NB4 (cell line): Measurements from ENCODE around the gene LLGL1.
A peak's percentile ranks its signal among the peaks of the same experiment; 100 is the strongest.
"Not testable (repeated sequence)": the region's sequence is repeated elsewhere in the genome, so short reads cannot be mapped to it uniquely, and the experiment has no call there.

ENCODE experiments used
- DNase-seq: peaks from one replicate; pipeline ENCODE4 v3.0.0; 2010; ENCODE audit warnings: low read depth
- H3K4me3 ChIP-seq: one replicate; pipeline ENCODE4 v1.5.1; 2011; ENCODE audit warnings: mild to moderate bottlenecking, low read depth, low read length, moderate library complexity
- CTCF ChIP-seq: IDR thresholded peaks from one replicate; pipeline ENCODE4 v1.5.1; 2012; ENCODE audit warnings: low read depth, low read length
- MAX ChIP-seq: IDR thresholded peaks from 2 replicates; pipeline ENCODE4 v1.6.1; 2011; ENCODE audit warnings: low read depth, low read length
- MYC ChIP-seq: IDR thresholded peaks from 2 replicates; pipeline ENCODE4 v1.6.1; 2011; ENCODE audit warnings: low read depth, low read length
- POLR2A ChIP-seq: IDR thresholded peaks from 2 replicates; pipeline ENCODE4 v1.6.1; 2011; ENCODE audit warnings: mild to moderate bottlenecking; ENCODE audit not compliant: insufficient read length; ENCODE audit errors: extremely low read depth

Gene LLGL1

GRCh38 chr17:18213666-18214270 is 11.7 kb upstream of the LLGL1 start:
- no peak for TF ChIP-seq POLR2A
- no peak for TF ChIP-seq CTCF
- TF ChIP-seq MAX = no peak
- TF ChIP-seq MYC = no peak
- no peak overlapping the region for H3K4me3 ChIP-seq
- no peak for DNase-seq

GRCh38 chr17:18216906-18217305 is 8.5 kb upstream of the LLGL1 start:
- not testable (repeated sequence) for H3K4me3 ChIP-seq, DNase-seq

- TF ChIP-seq MAX (no peak), CTCF (peak; percentile 99), MYC (no peak), POLR2A (no peak)
- H3K4me3 ChIP-seq = no peak overlapping the region
- peak; percentile 86 for DNase-seq
These were observed 7.9 kb upstream of the LLGL1 start for GRCh38 chr17:18217412-18218015.

- H3K4me3 ChIP-seq = no peak overlapping the region
- no peak for TF ChIP-seq POLR2A
- TF ChIP-seq MAX = no peak
- no peak for TF ChIP-seq MYC
- no peak for DNase-seq
These were observed 6.5 kb upstream of the LLGL1 start for GRCh38 chr17:18218756-18219415.

- DNase-seq = peak; percentile 41
- TF ChIP-seq POLR2A = no peak
- no peak for TF ChIP-seq MYC
- TF ChIP-seq MAX = no peak
- TF ChIP-seq CTCF = no peak
- H3K4me3 ChIP-seq = no peak overlapping the region
These were observed 1.4 kb upstream of the LLGL1 start for GRCh38 chr17:18224053-18224386.

GRCh38 chr17:18224387-18225120 is 881 bp upstream of the LLGL1 start:
- DNase-seq = no peak
- peak overlapping the region; percentile 46 for H3K4me3 ChIP-seq
- TF ChIP-seq POLR2A (no peak), MYC (no peak), CTCF (no peak), MAX (no peak)
